D721Med (cell line): ENCODE results near the gene TRAF3.

ENCODE experiments used
- DNase-seq: peaks from one replicate; pipeline ENCODE4 v3.0.0; 2011; ENCODE audit warnings: low spot score; ENCODE audit not compliant: insufficient read length
- FAIRE-seq: peaks from 2 replicates; lab custom pipeline; 2011; peaks lifted over from hg19 to GRCh38; lab: Jason Lieb, UNC
- CTCF ChIP-seq: IDR thresholded peaks from 2 replicates; pipeline ENCODE4 v1.5.1; 2012; ENCODE audit warnings: mild to moderate bottlenecking, control low read depth; ENCODE audit not compliant: insufficient read depth; ENCODE audit errors: missing control alignments

TRAF3 gene

DNA sequence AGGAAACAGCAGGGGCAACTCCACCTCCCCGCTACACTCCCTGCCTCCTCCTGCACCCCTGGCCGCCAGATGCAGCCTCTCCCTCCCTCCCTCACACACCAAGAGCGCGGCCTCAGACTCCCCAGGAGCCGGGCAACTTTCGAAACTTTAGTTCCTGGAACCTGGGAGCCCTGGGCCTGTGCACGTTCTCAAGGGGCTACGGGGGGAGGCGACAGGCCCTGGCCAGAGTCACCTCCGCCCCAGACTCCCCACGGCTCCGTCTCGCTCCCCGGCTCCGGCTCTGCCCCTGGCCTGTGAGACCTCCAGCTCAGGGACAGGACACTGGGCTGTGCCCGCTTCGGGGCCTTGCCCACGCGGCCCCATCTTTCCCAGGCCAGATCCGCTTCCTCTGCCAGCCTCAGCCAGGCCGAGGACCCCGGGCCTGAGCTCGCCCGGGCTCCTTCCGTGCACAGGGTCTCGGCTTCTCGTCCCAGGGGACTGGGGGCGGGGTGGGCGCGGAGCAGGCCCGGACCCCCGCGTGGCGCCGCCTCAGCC, 150.7 kb downstream of the TRAF3 start:
- DNase-seq (no peak), FAIRE-seq (no peak)
- TF ChIP-seq CTCF = no peak

DNA sequence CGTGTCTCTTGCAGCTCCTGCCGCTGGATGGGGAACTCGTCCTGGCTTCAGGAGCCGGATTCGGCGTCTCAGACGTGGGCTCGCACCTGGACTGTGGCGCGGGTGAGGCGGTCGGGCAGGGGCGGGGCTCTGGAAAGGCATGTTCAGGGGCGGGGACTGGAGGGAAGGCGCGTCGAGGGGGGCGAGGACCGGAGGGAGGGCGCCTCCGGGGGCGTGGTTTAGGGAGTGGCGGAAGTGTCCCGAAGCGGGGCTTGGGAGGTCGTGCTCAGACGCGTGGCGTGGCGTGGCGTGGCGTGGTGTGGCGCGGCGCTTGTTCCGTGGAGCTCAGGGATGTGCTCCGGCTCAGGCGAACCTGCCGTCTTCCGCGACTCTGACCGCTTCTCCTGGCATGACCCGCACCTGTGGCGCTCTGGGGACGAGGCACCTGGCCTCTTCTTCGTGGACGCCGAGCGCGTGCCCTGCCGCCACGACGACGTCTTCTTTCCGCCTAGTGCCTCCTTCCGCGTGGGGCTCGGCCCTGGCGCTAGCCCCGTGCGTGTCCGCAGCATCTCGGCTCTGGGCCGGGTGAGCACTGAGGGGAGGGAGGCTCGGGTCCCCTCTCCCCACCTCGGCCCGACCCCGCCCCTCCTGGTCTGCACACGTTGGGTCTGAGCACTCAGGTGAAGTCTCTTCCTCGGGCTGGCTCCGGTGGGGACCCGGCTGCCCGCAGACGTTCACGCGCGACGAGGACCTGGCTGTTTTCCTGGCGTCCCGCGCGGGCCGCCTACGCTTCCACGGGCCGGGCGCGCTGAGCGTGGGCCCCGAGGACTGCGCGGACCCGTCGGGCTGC, 151.4 kb downstream of the TRAF3 start:
- FAIRE-seq (no peak), DNase-seq (peak; percentile 96)
- no peak for TF ChIP-seq CTCF

- no peak for FAIRE-seq
- no peak for TF ChIP-seq CTCF
These were observed 152.2 kb downstream of the TRAF3 start for GRCh38 chr14:102929241-102930137.

DNA sequence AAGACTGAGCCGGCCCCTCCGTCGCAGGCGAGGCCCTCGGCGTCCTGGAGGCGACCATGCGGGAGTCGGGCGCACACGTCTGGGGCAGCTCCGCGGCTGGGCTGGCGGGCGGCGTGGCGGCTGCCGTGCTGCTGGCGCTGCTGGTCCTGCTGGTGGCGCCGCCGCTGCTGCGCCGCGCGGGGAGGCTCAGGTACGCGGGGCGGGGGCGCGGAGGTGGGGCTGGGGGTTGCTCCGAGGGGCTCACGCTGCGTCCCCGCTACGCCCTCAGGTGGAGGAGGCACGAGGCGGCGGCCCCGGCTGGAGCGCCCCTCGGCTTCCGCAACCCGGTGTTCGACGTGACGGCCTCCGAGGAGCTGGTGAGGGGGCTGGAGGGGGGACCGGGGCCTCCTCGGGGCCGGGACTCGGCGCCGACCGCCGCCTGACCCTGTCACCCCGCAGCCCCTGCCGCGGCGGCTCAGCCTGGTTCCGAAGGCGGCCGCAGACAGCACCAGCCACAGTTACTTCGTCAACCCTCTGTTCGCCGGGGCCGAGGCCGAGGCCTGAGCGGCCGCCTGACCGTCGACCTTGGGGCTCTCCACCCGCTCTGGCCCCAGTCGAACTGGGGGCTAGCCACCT, 153.0 kb downstream of the TRAF3 start:
- TF ChIP-seq CTCF = no peak
- no peak for FAIRE-seq

More at GRCh38 chr14:102929241-102930137, 152.2 kb downstream of the TRAF3 start:
- DNase-seq = no peak

GRCh38 chr14:102930753-102931579, 153.7 kb downstream of the TRAF3 start:
- FAIRE-seq (no peak), DNase-seq (no peak)
- no peak for TF ChIP-seq CTCF

More for the DNA sequence above, 153.0 kb downstream of the TRAF3 start:
- DNase-seq = no peak
